H4 (cell line): ENCODE data around the gene DGUOK. TPM values are rescaled to one million over a fixed set of nuclear protein-coding genes. Genes with fewer than 3 reads are reported as not detected.

Experiments
- DNase-seq: peaks from one replicate; pipeline ENCODE4 v3.0.0-alpha.2; 2015; ENCODE audit warnings: low spot score
- total RNA-seq: library from RNA; depleted of rRNA; stranded (reverse); fragments of >200 nt; shearing (Covaris generic); gene quantifications from 2 replicates; pipeline ENCODE4 v1.2.3, GENCODE V29; 2014

The DGUOK gene
- total RNA-seq, 1 experiment from 2014 or later, result 150 TPM

DNA sequence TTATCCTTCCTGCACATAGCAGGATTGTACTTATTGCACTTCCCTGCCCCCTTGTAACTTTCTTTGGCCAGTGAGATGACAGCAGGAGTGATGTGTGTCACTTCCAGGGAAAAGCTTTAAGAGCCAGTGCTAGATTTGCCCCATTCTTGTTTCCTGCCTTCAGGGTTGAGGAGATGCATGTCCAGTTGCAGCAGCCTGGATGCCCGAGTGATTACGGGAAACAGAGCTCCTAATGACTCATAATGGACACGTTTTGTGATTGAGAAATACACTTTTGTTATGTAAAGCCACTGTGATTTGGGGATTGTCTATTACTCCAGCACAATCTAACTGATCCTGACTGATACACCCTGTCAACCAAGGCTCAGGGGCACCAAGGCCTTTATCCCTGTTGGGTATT is 53.0 kb downstream of the DGUOK start:
- DNase-seq, result peak; percentile 64

DNA sequence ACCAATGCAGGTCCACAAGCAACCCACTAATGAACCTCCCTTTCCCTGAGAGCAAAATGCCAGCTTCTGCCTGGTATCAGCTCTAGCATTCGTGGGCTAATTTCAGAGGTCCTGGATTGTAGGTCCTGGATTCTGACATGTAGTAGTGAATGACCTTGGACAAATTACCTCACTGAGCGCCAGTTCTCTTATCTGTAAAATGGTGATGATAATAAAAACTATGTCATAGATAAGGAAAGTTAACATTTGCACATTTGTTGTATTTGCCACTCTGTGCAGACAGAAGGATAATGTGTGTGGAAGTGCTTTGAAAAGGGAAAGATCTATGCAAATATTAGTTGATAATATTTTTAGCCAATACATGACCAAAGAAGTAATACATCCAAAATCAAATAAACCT is 53.9 kb downstream of the DGUOK start:
- DNase-seq, result no peak

DNA sequence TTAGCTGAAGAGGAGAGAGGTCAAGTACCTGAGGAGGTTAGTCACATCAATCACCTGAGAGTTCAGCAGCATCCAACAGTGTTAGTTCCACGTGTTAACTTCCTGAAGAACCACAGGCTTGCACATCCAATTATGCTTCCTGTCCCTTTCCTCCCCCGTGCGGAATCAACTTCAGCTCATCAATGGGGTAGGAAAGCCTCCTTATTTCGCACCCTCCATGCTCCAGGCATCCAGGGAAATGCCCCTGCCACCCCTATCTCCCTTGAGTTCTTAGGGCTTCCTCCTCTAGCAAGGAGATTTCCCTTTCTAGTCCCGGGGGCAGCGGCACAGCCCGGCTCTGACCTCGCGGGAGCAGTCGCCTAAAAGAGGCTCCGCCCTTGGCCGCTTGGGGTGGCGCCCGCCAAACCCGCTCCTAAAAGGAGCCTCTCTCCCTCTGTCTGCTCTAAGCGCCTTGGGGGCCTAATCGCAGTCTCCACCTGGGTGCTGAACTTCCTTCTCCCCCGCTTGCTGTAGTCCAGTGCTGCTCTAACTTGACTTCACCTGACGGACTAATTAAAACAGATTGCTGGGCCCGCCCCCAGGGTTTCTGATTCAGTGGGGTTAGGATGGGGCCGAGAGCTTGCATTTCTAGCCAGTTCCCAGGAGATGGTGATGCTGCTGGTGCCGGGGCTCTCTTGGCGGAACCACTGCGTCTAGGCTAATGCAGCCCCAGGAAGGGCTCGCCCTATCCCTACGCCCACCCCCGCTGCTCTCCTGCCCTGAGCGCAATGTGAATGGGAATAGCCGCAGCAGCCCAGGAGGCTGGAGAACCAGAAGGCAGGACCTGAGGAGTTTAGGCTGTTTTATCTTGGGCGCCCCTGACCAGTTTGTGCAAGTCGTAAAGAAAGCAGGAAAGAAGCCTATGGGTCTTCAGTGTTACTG is 54.7 kb downstream of the DGUOK start:
- DNase-seq, result no peak

GRCh38 chr2:73982140-73982617 is 55.5 kb downstream of the DGUOK start:
- no peak for DNase-seq

DNA sequence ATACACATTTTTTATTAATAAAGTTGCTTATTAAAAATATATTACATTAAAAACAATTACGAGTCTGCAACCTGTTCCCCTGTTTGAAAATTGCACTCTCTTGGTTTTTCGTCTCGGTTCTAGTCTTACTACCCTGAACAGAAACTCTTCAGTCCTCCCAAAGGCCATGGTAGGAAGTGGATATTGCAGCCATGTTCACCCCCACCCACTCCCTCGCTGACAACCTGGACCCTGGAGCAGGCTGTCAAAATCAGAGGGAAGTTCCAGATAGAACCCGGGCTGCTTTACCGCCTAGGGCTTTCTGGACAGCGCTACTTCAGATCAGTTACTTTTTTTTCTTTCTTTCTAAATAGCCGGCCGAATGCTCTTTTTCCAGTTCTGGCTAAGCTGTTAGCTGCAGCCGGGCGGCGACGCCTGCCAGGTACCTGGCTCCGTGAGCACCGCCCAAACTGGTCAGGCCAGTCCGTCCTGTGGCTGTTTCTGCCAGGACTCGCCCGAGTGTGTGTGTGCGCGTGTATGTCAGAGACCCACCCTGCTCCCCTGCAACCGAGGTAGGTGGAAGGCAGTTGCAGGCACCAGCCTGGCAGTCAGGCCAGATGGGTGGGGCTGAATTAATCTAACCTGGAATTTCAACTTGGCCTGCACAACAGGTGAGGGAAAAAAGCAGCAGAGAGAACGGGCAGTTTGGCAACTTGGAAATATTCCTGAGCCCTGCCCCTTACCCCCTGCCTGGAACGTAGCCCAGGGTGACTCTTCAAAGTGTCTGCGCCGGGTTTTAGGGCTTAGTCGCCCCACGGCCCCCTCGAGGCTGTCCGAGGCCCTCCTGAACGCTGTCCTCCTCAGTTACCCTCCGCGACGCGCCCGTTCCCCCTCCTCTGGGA is 56.9 kb downstream of the DGUOK start:
- DNase-seq, result no peak

GRCh38 chr2:73984203-73984921 is 57.7 kb downstream of the DGUOK start, which contains the start of gene TET3:
Gene TET3 (plus strand): TSS chr2:73984910. CDS start chr2:73986404, 1,494 bp downstream.
- DNase-seq, result no peak

DNA sequence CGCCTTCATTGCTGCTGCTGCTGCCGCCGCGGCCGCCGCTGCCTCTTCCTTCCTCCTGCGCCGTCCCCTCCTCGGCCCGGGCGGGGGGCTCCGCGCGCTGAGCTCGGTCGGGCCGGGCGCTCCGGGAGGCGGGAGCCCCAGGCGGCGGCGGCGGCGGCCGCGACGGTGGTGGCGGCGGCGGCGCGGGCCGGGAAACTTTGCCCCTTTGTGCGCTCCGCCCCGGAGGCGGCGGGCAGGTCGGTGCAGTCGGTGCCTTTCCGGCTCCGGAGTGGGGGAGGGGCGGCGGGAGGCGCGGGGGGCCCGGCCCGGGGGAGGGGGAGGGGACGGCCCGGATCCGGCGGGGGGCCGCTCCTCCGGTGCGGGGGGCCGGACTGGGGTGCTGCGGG is 58.2 kb downstream of the DGUOK start:
- no peak for DNase-seq

- no peak for DNase-seq
Observed at GRCh38 chr2:73985308-73986084, 58.8 kb downstream of the DGUOK start.

GRCh38 chr2:73986085-73986681 is 59.5 kb downstream of the DGUOK start:
- no peak for DNase-seq

DNA sequence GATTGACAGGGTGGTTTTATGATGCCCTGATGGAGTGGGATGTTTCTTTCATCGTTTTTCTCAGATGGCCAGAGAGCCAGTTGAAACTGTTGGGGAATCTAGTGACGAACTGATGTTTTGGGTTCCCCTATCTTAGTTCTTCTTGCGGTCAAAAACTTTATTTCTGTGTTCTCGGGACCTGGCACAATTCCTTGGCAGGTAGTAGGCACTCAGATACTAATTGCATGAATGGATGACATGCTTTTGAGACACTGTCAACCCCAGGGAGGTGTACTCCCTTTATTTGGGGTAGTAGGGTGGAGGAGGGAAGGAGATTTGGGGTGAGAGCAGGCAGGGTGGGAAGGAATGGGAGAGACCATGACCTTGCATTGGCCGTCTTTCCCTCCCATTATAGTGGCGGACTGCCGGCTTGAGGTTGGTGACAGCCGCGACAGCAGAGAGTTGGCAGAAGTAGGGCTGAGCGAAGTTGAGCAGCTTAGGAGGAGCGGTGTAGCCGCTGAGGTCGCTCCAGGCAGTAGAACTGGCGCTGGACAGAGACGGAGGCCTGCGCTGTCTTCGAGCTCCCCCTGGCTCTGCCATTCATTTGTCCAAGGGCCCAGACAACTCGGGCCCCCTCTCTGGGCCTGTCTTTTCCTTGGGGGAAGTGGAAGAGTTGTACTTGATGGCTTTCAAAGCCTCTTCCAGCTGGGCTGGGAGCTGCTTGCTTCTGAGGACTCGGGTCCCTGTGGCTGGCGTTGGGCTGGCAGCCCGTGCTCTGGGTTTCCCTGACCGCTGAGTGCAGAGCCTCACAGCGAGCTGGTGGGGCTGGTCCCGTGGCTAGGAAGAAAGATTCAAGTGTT is 60.6 kb downstream of the DGUOK start:
- DNase-seq, result no peak

- no peak for DNase-seq
Observed at GRCh38 chr2:73987948-73988700, 61.4 kb downstream of the DGUOK start.

GRCh38 chr2:73989972-73990371 is 63.3 kb downstream of the DGUOK start:
- DNase-seq, result no peak

- no peak for DNase-seq
Observed at GRCh38 chr2:73990531-73990930, 63.9 kb downstream of the DGUOK start.

GRCh38 chr2:73992036-73992435 is 65.4 kb downstream of the DGUOK start:
- no peak for DNase-seq

DNA sequence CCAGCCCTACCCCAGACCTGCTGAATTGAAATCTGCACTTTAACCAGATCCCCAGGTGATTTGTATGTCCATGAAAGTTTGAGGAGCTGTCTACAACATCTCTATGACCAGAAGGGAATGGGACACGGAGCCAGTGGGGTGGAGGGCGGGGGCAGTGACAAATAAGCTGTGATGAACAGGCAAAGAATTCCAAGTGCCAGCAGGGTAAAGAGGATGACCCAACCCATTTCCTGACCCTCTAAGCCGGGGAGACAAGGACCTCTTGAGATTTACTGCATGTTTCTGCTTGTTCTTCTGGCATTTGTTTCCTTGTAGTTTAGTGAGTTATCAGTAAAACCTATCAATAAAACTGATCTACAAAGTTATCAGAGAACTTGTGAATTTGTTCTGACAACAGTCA is 66.7 kb downstream of the DGUOK start:
- DNase-seq, result no peak

GRCh38 chr2:73993778-73994177 is 67.1 kb downstream of the DGUOK start:
- no peak for DNase-seq

DNA sequence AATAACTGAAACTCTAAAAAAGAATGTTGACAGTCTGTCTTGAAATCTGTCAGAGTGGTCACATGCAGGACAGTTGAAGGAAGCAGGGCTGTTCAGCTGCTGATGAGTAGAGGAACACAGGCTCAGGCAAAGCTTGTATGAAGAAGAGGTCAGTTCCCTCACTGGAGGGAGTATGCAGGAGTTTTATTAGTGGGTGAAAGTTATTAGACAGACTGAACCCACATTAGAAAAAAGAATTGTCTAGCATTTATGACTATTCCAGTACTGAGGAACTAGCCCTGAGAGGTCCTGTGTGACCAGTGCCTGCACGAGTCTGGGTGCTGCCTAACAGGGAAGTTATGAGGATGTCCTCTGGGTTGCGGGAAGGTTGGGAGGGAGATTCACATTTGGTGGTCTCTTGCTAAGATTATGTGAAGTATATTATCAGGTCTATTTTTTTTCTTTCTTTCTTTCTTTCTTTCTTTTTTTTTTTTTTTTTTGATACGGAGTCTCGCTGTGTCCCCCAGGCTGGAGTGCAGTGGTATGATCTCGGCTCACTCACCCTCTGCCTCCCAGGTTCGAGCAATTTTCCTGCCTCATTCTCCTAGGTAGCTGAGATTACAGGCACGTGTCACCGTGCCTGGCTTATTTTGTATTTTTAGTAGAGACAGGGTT is 67.6 kb downstream of the DGUOK start:
- DNase-seq, result no peak

DNA sequence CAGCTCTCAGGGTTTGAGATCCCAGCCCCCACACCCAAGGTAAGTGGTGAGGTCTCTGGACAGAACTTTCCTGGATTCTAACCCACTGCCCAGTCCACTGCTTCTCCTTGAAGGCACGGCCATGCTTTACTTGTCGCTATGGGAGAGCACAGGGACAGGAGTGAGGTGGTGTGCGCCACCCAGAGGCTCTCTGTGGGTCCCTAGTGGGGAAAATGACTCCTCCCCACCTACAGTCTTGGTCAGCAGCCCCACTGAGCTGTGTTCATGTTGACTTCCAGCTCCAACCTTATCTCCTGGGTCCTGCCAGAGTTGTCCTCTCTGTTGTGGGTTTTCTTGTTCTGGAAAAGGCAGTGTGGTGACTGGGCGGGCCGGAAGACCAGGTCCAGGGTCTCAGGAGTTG is 69.1 kb downstream of the DGUOK start:
- DNase-seq, result no peak
